MM.1S (cell line): ENCODE results near the gene ARHGEF26.
A peak's percentile ranks its signal among the peaks of the same experiment; 100 is the strongest.

Experiments
- DNase-seq: peaks from one replicate; pipeline ENCODE4 v3.0.0-alpha.2; 2015
- H2AFZ ChIP-seq: fragments of 300-600 bp; sonication (generic); 2 replicates; pipeline ENCODE4 v1.6.0; 2016; ENCODE audit warnings: antibody characterized with exemption, low read length
- H3F3A ChIP-seq: fragments of 300-600 bp; sonication (generic); 2 replicates; pipeline ENCODE4 v1.6.1; 2016; ENCODE audit warnings: mild to moderate bottlenecking, antibody characterized with exemption, low read length, moderate library complexity, mixed read lengths; ENCODE audit not compliant: insufficient read depth
- H3K27ac ChIP-seq: fragments of 300-600 bp; sonication (generic); 2 replicates; pipeline ENCODE4 v1.5.1; 2016; ENCODE audit warnings: mild to moderate bottlenecking, low read length
- H3K27me3 ChIP-seq: fragments of 300-600 bp; sonication (generic); replicated peaks from 2 replicates; pipeline ENCODE4 v1.6.0; 2016; ENCODE audit warnings: low read length; ENCODE audit not compliant: insufficient read depth
- H3K36me3 ChIP-seq: fragments of 300-600 bp; sonication (generic); replicated peaks from 2 replicates; pipeline ENCODE4 v1.6.1; 2016; ENCODE audit warnings: mild to moderate bottlenecking, low read length, mixed read lengths; ENCODE audit not compliant: insufficient read depth
- H3K4me1 ChIP-seq: fragments of 300-600 bp; sonication (generic); 2 replicates; pipeline ENCODE4 v1.6.1; 2016; ENCODE audit warnings: low read length, mixed read lengths
- H3K4me2 ChIP-seq: fragments of 300-600 bp; sonication (generic); 2 replicates; pipeline ENCODE4 v1.6.0; 2016; ENCODE audit warnings: low read depth, low read length
- H3K4me3 ChIP-seq: fragments of 300-600 bp; sonication (generic); 2 replicates; pipeline ENCODE4 v1.5.1; 2016; ENCODE audit warnings: low read length, mixed read lengths
- H3K79me2 ChIP-seq: fragments of 300-600 bp; sonication (generic); 2 replicates; pipeline ENCODE4 v1.6.1; 2016; ENCODE audit warnings: mixed run types, low read length, mixed read lengths
- H3K9ac ChIP-seq: fragments of 300-600 bp; sonication (generic); 2 replicates; pipeline ENCODE4 v1.6.1; 2016; ENCODE audit warnings: low read length, mixed read lengths
- H3K9me2 ChIP-seq: fragments of 300-600 bp; sonication (generic); replicated peaks from 2 replicates; pipeline ENCODE4 v1.6.1; 2016; ENCODE audit warnings: mild to moderate bottlenecking, low read length, mixed read lengths; ENCODE audit not compliant: insufficient read depth
- H3K9me3 ChIP-seq: fragments of 300-600 bp; sonication (generic); replicated peaks from 2 replicates; pipeline ENCODE4 v1.6.1; 2016; ENCODE audit warnings: mild to moderate bottlenecking, low read length, mixed read lengths; ENCODE audit not compliant: insufficient read depth
- H4K20me1 ChIP-seq: fragments of 300-600 bp; sonication (generic); 2 replicates; pipeline ENCODE4 v1.6.1; 2016; ENCODE audit warnings: mild to moderate bottlenecking, low read length, moderate library complexity, mixed read lengths; ENCODE audit not compliant: insufficient read depth
- CTCF ChIP-seq: fragments of 300-600 bp; sonication (generic); IDR thresholded peaks from 2 replicates; pipeline ENCODE4 v1.5.1; 2016; ENCODE audit warnings: antibody characterized with exemption, low read length, mixed read lengths
- EZH2 ChIP-seq: fragments of 300-600 bp; sonication (generic); optimal IDR thresholded peaks from 2 replicates; pipeline ENCODE3; 2017; ENCODE audit warnings: low read depth, mild to moderate bottlenecking, antibody characterized with exemption, low read length, mixed read lengths
- EZH2phosphoT487 ChIP-seq: fragments of 300-600 bp; sonication (generic); IDR thresholded peaks from 2 replicates; pipeline ENCODE4 v1.6.1; 2018; ENCODE audit warnings: antibody characterized with exemption, low read length

Gene ARHGEF26

GRCh38 chr3:154301561-154301960 lies 180.4 kb downstream of the ARHGEF26 start:
- Histone ChIP-seq H3K9me3 (no peaks in the 10 kb centered on the region), H3K27me3 (no peaks in the 10 kb centered on the region), H3K36me3 (peaks cover 8% of the 10 kb centered on the region), H3F3A (no peaks in the 10 kb centered on the region), H3K4me2 (no peak overlapping the region), H3K79me2 (no peaks in the 10 kb centered on the region), H3K4me3 (no peak overlapping the region), H3K27ac (no peak overlapping the region), H3K4me1 (no peaks in the 10 kb centered on the region; the same call in 1 of the 2 replicates), H3K9ac (no peak overlapping the region), H3K9me2 (no peaks in the 10 kb centered on the region), H2AFZ (no peak overlapping the region), H4K20me1 (no peaks in the 10 kb centered on the region)
- TF ChIP-seq EZH2phosphoT487 = no peak
- no peak for DNase-seq

- H3K9me2 ChIP-seq = no peaks in the 10 kb centered on the region
- no peaks in the 10 kb centered on the region for H4K20me1 ChIP-seq
- no peaks in the 10 kb centered on the region; the same call in 1 of the 2 replicates for H3K4me1 ChIP-seq
- H3K79me2 ChIP-seq = peaks cover 5% of the 10 kb centered on the region; the same call in 1 of the 2 replicates
- DNase-seq = peak; percentile 31
- TF ChIP-seq CTCF (no peak), EZH2 (no peak), EZH2phosphoT487 (no peak)
- H3F3A ChIP-seq = no peaks in the 10 kb centered on the region
- H3K27me3 ChIP-seq = no peaks in the 10 kb centered on the region
- H3K4me2 ChIP-seq = no peak overlapping the region
- no peak overlapping the region for H2AFZ ChIP-seq
- no peaks in the 10 kb centered on the region for H3K9me3 ChIP-seq
- H3K27ac ChIP-seq = no peak overlapping the region
- peaks cover 8% of the 10 kb centered on the region for H3K36me3 ChIP-seq
- no peak overlapping the region for H3K9ac ChIP-seq
- no peak overlapping the region for H3K4me3 ChIP-seq
Observed at GRCh38 chr3:154304116-154304786, 183.1 kb downstream of the ARHGEF26 start.

GRCh38 chr3:154304936-154305335 lies 183.7 kb downstream of the ARHGEF26 start:
- H3F3A ChIP-seq = no peaks in the 10 kb centered on the region
- H2AFZ ChIP-seq = no peak overlapping the region
- DNase-seq = no peak
- TF ChIP-seq CTCF (no peak), EZH2phosphoT487 (no peak)
- H3K4me1 ChIP-seq = no peaks in the 10 kb centered on the region; the same call in 1 of the 2 replicates
- peaks cover 8% of the 10 kb centered on the region for H3K36me3 ChIP-seq
- no peak overlapping the region for H3K4me2 ChIP-seq
- H3K9me3 ChIP-seq = no peaks in the 10 kb centered on the region
- H3K27ac ChIP-seq = no peak overlapping the region
- H3K27me3 ChIP-seq = no peaks in the 10 kb centered on the region
- peaks cover 5% of the 10 kb centered on the region; the same call in 1 of the 2 replicates for H3K79me2 ChIP-seq
- H4K20me1 ChIP-seq = no peaks in the 10 kb centered on the region
- no peaks in the 10 kb centered on the region for H3K9me2 ChIP-seq
- H3K9ac ChIP-seq = no peak overlapping the region
- H3K4me3 ChIP-seq = no peak overlapping the region

- Histone ChIP-seq H3K36me3 (no peaks in the 10 kb centered on the region; the same call in 1 of the 2 replicates), H3K9me3 (no peaks in the 10 kb centered on the region), H3K9me2 (no peaks in the 10 kb centered on the region), H3K4me1 (no peaks in the 10 kb centered on the region; the same call in 1 of the 2 replicates), H3F3A (no peaks in the 10 kb centered on the region), H3K27me3 (no peaks in the 10 kb centered on the region), H3K9ac (no peak overlapping the region), H3K4me3 (no peak overlapping the region), H3K4me2 (no peak overlapping the region), H3K27ac (no peak overlapping the region), H2AFZ (no peak overlapping the region), H3K79me2 (peaks cover 5% of the 10 kb centered on the region; the same call in 1 of the 2 replicates), H4K20me1 (no peaks in the 10 kb centered on the region)
- TF ChIP-seq EZH2 = no peak
- no peak for TF ChIP-seq CTCF
- TF ChIP-seq EZH2phosphoT487 = no peak
- DNase-seq = no peak
Observed at GRCh38 chr3:154307363-154307762, 186.2 kb downstream of the ARHGEF26 start.
